Nephron (organoid): Measurements from ENCODE around the gene CRYGC.
A peak's percentile ranks its signal among the peaks of the same experiment; 100 is the strongest.

ENCODE experiments used
- H3K27ac Mint-ChIP-seq, 3 experiments: 2 replicates each; pipeline ENCODE4 v1.8.0; 2020; ENCODE audit warnings: mixed read lengths in 3 of 3, mild to moderate bottlenecking in 2 of 3, moderate library complexity in 1 of 3
- H3K27me3 Mint-ChIP-seq: 2 replicates; pipeline ENCODE4 v1.8.0; 2021; ENCODE audit warnings: low read depth, mild to moderate bottlenecking, moderate library complexity, mixed read lengths
- H3K36me3 Mint-ChIP-seq: 2 replicates; pipeline ENCODE4 v1.8.0; 2020; ENCODE audit warnings: low read depth, mixed read lengths
- H3K4me1 Mint-ChIP-seq: 2 replicates; pipeline ENCODE4 v1.8.0; 2020; ENCODE audit warnings: mixed read lengths
- H3K4me3 Mint-ChIP-seq, 3 experiments: 2 replicates each; pipeline ENCODE4 v1.8.0; 2020; ENCODE audit warnings: mild to moderate bottlenecking in 3 of 3, mixed read lengths in 3 of 3, moderate library complexity in 2 of 3
- H3K9me3 Mint-ChIP-seq: 2 replicates; pipeline ENCODE4 v1.8.0; 2020; ENCODE audit warnings: mixed read lengths
- TF ChIP-seq, protein P1 (sequence below), 3 experiments: fragments of 200-600 bp; sonication (generic); IDR thresholded peaks; one replicate each; pipeline ENCODE4 v1.5.0; 2021; ENCODE audit warnings: antibody characterized with exemption in 3 of 3; ENCODE audit not compliant: unreplicated experiment in 3 of 3

Gene CRYGC

DNA sequence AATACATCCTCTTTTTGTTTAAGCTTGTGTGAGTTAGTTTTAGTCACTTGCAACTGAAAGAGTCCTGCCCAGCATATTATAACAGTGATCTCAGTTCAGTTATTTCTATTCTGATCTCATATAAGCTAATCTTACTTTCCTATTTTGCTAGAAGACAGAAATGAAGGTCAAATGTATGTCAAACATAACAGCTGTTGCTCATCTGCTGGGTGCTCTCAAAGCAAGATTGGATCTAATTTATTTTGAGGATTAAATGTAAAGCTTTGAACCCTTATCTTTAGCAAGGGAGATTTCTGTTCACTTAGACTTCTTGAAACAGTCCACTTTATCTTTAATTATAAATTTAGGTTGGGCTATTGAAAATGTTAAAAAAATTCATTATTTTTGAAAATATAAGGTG lies 36.5 kb downstream of the CRYGC start:
- H3K9me3 Mint-ChIP-seq = peaks cover 3% of the 10 kb centered on the region
- peaks cover 36% of the 10 kb centered on the region for H3K4me1 Mint-ChIP-seq
- no peaks in the 10 kb centered on the region for H3K36me3 Mint-ChIP-seq
- TF ChIP-seq, protein P1, sequence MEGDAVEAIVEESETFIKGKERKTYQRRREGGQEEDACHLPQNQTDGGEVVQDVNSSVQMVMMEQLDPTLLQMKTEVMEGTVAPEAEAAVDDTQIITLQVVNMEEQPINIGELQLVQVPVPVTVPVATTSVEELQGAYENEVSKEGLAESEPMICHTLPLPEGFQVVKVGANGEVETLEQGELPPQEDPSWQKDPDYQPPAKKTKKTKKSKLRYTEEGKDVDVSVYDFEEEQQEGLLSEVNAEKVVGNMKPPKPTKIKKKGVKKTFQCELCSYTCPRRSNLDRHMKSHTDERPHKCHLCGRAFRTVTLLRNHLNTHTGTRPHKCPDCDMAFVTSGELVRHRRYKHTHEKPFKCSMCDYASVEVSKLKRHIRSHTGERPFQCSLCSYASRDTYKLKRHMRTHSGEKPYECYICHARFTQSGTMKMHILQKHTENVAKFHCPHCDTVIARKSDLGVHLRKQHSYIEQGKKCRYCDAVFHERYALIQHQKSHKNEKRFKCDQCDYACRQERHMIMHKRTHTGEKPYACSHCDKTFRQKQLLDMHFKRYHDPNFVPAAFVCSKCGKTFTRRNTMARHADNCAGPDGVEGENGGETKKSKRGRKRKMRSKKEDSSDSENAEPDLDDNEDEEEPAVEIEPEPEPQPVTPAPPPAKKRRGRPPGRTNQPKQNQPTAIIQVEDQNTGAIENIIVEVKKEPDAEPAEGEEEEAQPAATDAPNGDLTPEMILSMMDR (IDR thresholded peaks at IDR 0.05; ENCODE audit: unreplicated experiment in 3 of 3) = no peak
- H3K27ac Mint-ChIP-seq = peak overlapping the region; percentile 70 to 85 (median 84)
- peak overlapping the region in 1 of 3 experiments; percentile 10 for H3K4me3 Mint-ChIP-seq
- H3K27me3 Mint-ChIP-seq = peaks cover 3% of the 10 kb centered on the region

GRCh38 chr2:208092093-208092832 lies 37.4 kb downstream of the CRYGC start:
- Mint-ChIP-seq H3K4me1 (peaks cover 28% of the 10 kb centered on the region), H3K27me3 (no peaks in the 10 kb centered on the region), H3K36me3 (no peaks in the 10 kb centered on the region), H3K4me3 (no peak overlapping the region), H3K9me3 (peaks cover 3% of the 10 kb centered on the region), H3K27ac (peak overlapping the region; percentile 17 to 78 (median 28))
- TF ChIP-seq, protein P1 (IDR thresholded peaks at IDR 0.05; ENCODE audit: unreplicated experiment in 3 of 3) = no peak

DNA sequence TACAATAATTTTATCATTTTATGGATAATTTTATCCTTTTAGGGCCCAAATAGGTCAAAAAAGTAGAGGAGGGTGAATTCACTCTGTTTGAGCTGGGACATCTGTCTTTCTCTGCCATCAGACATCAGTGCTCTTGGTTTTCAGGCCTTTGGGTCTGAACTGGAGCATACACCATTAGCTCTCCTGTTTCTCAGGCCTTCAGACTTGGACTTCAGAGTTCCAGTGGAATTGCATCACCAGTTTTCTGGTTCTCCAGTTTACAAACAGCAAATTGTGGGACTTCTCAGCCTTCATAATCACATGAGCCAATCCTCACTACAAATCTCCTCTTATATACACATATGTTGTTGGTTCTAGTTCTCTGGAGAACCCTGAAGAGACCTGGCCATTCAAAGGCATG lies 39.2 kb downstream of the CRYGC start:
- no peak overlapping the region for H3K4me3 Mint-ChIP-seq
- no peak overlapping the region for H3K27ac Mint-ChIP-seq
- H3K9me3 Mint-ChIP-seq = peaks cover 3% of the 10 kb centered on the region
- peaks cover 19% of the 10 kb centered on the region for H3K4me1 Mint-ChIP-seq
- TF ChIP-seq, protein P1 (IDR thresholded peaks at IDR 0.05; ENCODE audit: unreplicated experiment in 3 of 3) = no peak
- no peaks in the 10 kb centered on the region for H3K27me3 Mint-ChIP-seq
- H3K36me3 Mint-ChIP-seq = no peaks in the 10 kb centered on the region

GRCh38 chr2:208086029-208086428 lies 43.6 kb downstream of the CRYGC start:
- no peak overlapping the region for H3K4me3 Mint-ChIP-seq

GRCh38 chr2:208083807-208084206 lies 45.8 kb downstream of the CRYGC start:
- no peaks in the 10 kb centered on the region for H3K4me1 Mint-ChIP-seq
- H3K9me3 Mint-ChIP-seq = peaks cover 7% of the 10 kb centered on the region
- no peaks in the 10 kb centered on the region for H3K27me3 Mint-ChIP-seq
- no peaks in the 10 kb centered on the region for H3K36me3 Mint-ChIP-seq
- H3K4me3 Mint-ChIP-seq = no peak overlapping the region
- TF ChIP-seq, protein P1 (IDR thresholded peaks at IDR 0.05; ENCODE audit: unreplicated experiment in 3 of 3) = no peak
- H3K27ac Mint-ChIP-seq = no peak overlapping the region

More at GRCh38 chr2:208086029-208086428, 43.6 kb downstream of the CRYGC start:
- TF ChIP-seq, protein P1 (IDR thresholded peaks at IDR 0.05; ENCODE audit: unreplicated experiment in 3 of 3) = no peak
- Mint-ChIP-seq H3K9me3 (peaks cover 3% of the 10 kb centered on the region), H3K27ac (no peak overlapping the region), H3K27me3 (no peaks in the 10 kb centered on the region), H3K36me3 (no peaks in the 10 kb centered on the region), H3K4me1 (no peaks in the 10 kb centered on the region)
